HCT116 (cell line): ENCODE results near the gene RAB1A. TPM values are rescaled to one million over a fixed set of nuclear protein-coding genes. Genes with fewer than 3 reads are reported as not detected.

Experiments
- ATAC-seq: fragments of 200-7000 bp; cut with Tn5 transposase; 2 replicates; pipeline ENCODE4 v1.9.1; 2020; ENCODE audit warnings: mild to moderate bottlenecking, moderate library complexity
- BruUV-seq: library from RNA; stranded (reverse); fragments of 400-500 nt; replicated peaks from 2 replicates; lab custom pipeline; 2021; lab: Mats Ljungman, UMichigan
- CTCF ChIA-PET: fragments of 300-600 bp; sonication (Branson Sonifier 250); formaldehyde crosslinking; loops from one replicate; lab custom pipeline; 2021; ENCODE audit warnings: antibody characterized with exemption; lab: Charles Lee
- POLR2A ChIA-PET: fragments of 300-600, 350-600 bp; sonication (Branson Sonifier 250); formaldehyde crosslinking; loops from one replicate; lab custom pipeline; 2021; ENCODE audit warnings: antibody characterized with exemption; lab: Charles Lee
- RAD21 ChIA-PET, 2 experiments: fragments of 300-600 bp; sonication (Branson Sonifier 250); formaldehyde crosslinking; loops; one replicate each; lab custom pipeline; 2023; ENCODE audit warnings: low total read pairs in 2 of 2; ENCODE audit not compliant: uncharacterized antibody in 2 of 2, unreplicated experiment in 2 of 2, low non-redundant PET in 1 of 2; lab: Charles Lee
- DNase-seq: peaks from one replicate; pipeline ENCODE4 v3.0.0-alpha.2; 2010; ENCODE audit warnings: low read depth, low spot score
- H2AFZ ChIP-seq: fragments of 200-600 bp; shearing (Covaris generic), sonication (generic); 2 replicates; pipeline ENCODE4 v1.6.1; 2017; ENCODE audit warnings: low read depth, mixed run types, mixed read lengths, antibody characterized with exemption, low read length; ENCODE audit not compliant: poor library complexity, severe bottlenecking
- H3K27ac ChIP-seq: 2 replicates; pipeline ENCODE4 v1.5.1; 2012; ENCODE audit warnings: low read depth, low read length
- H3K27me3 ChIP-seq: fragments of 200-600 bp; sonication (generic); 2 replicates; pipeline ENCODE4 v1.6.1; 2016; ENCODE audit warnings: mixed run types, low read length, mixed read lengths; ENCODE audit not compliant: insufficient read depth
- H3K36me3 ChIP-seq, 2 experiments: fragments of 200-500 bp in 1 of 2; fragments of 200-600 bp in 1 of 2; sonication (Bioruptor generic) in 1 of 2; sonication (generic) in 1 of 2; 2 replicates each; pipeline versions ENCODE4 v1.5.1 to v1.6.1; 2014 to 2016; ENCODE audit warnings: low read length in 2 of 2, inconsistent platforms in 1 of 2, mixed read lengths in 1 of 2, mixed run types in 1 of 2; ENCODE audit not compliant: insufficient read depth in 2 of 2, control insufficient read depth in 1 of 2
- H3K4me1 ChIP-seq, 2 experiments: fragments of 200-600 bp in 1 of 2; sonication (generic) in 1 of 2; 2 replicates each; pipeline versions ENCODE4 v1.5.1 to v1.6.1; 2012 to 2017; ENCODE audit warnings: low read length in 2 of 2, inconsistent platforms in 1 of 2, mild to moderate bottlenecking in 1 of 2, mixed read lengths in 1 of 2, mixed run types in 1 of 2, moderate library complexity in 1 of 2; ENCODE audit not compliant: insufficient read depth in 2 of 2, control insufficient read depth in 1 of 2
- H3K4me2 ChIP-seq: fragments of 200-600 bp; sonication (generic); 2 replicates; pipeline ENCODE4 v1.6.1; 2017; ENCODE audit warnings: mixed run types, low read length, mixed read lengths
- H3K4me3 ChIP-seq, 2 experiments: fragments of 200-600 bp in 1 of 2; sonication (generic) in 1 of 2; replicated peaks in 1 of 2; 2 replicates each; pipeline ENCODE4 v1.5.1; 2011 to 2016; ENCODE audit warnings: low read length in 2 of 2, control low read depth in 1 of 2, low read depth in 1 of 2, mild to moderate bottlenecking in 1 of 2, mixed read lengths in 1 of 2, mixed run types in 1 of 2
- H3K79me2 ChIP-seq: fragments of 200-600 bp; sonication (generic); 2 replicates; pipeline ENCODE4 v1.6.1; 2017; ENCODE audit warnings: mild to moderate bottlenecking, mixed run types, low read length, moderate library complexity, mixed read lengths; ENCODE audit not compliant: insufficient read depth
- H3K9ac ChIP-seq: fragments of 200-600 bp; sonication (generic); 2 replicates; pipeline ENCODE4 v1.6.1; 2016; ENCODE audit warnings: low read length, mixed read lengths
- H3K9me2 ChIP-seq: fragments of 200-600 bp; sonication (generic), shearing (Covaris generic); 2 replicates; pipeline ENCODE4 v1.6.1; 2017; ENCODE audit warnings: mixed run types, mild to moderate bottlenecking, moderate library complexity; ENCODE audit not compliant: insufficient read depth
- H3K9me3 ChIP-seq, 2 experiments: fragments of 200-500 bp in 1 of 2; fragments of 200-600 bp in 1 of 2; sonication (Bioruptor generic) in 1 of 2; sonication (generic) in 1 of 2; 2 replicates each; pipeline ENCODE4 v1.6.1; 2014 to 2017; ENCODE audit warnings: low read length in 2 of 2, mixed read lengths in 2 of 2, inconsistent platforms in 1 of 2, low read depth in 1 of 2, mild to moderate bottlenecking in 1 of 2, mixed run types in 1 of 2, moderate library complexity in 1 of 2; ENCODE audit not compliant: control insufficient read depth in 1 of 2, insufficient read depth in 1 of 2
- H4K20me1 ChIP-seq: fragments of 200-600 bp; sonication (generic), shearing (Covaris generic); 2 replicates; pipeline ENCODE4 v1.6.1; 2017; ENCODE audit warnings: mixed run types, mild to moderate bottlenecking, moderate library complexity; ENCODE audit not compliant: insufficient read depth
- CEBPB ChIP-seq: IDR thresholded peaks from 2 replicates; pipeline ENCODE4 v1.6.1; 2012; ENCODE audit warnings: low read depth
- EZH2 ChIP-seq: fragments of 200-600 bp; sonication (generic); IDR thresholded peaks from 2 replicates; pipeline ENCODE4 v1.6.1; 2017; ENCODE audit warnings: antibody characterized with exemption, mixed run types
- intact Hi-C: fragments of 100-400 bp; cut with micrococcal nuclease; formaldehyde crosslinking; loops from 2 replicates; pipeline ENCODE4 v1.10.0; 2022
- total RNA-seq: library from RNA; stranded (reverse); gene quantifications from one replicate; pipeline ENCODE4 v1.2.1, GENCODE V29; 2021; ENCODE audit not compliant: unreplicated experiment

The RAB1A gene
- total RNA-seq, 1 experiment from 2014 or later: 131 TPM

DNA sequence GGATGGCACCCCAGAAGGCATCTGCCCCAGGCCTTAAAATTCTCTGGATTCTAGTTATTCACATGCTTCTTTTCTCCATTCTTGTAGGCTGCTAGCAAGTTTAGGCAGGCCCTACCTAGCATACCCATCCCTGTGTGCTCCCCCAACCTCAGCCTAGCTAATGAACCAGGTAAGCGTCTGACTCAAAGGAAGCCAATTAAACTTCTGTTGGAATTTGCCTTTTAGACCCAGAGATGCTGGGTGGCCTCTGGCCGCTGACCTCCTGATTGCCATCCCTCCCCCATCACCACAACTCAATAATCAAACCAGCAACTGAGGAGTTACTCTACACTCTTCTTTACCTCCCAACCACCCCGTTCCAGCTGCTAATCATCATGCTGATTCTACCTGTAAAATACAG is 92.7 kb downstream of the RAB1A start:
- no peaks in the 10 kb centered on the region for H3K36me3 ChIP-seq
- no peak overlapping the region for H3K4me3 ChIP-seq
- DNase-seq (no peak), ATAC-seq (no peak)
- BruUV-seq: no TSS peak
- H3K4me1 ChIP-seq: peaks cover 3 to 5% of the 10 kb centered on the region in 2 experiments; a peak in 1 of 4 replicates
- intact Hi-C loops: no loop called here
- TF ChIP-seq CEBPB (no peak), EZH2 (no peak)
- no peak overlapping the region for H3K4me2 ChIP-seq
- no peak overlapping the region for H2AFZ ChIP-seq
- no peak overlapping the region for H3K27ac ChIP-seq
- H3K79me2 ChIP-seq: no peaks in the 10 kb centered on the region
- ChIA-PET CTCF (interaction anchor here (1.0 kb wide), 1 partner anchor 119 kb away, joined by 3 read pairs; no protein-coding TSS in a partner anchor), RAD21 (no interaction called here), POLR2A (no interaction called here)
- no peaks in the 10 kb centered on the region for H3K27me3 ChIP-seq
- no peak overlapping the region for H3K9ac ChIP-seq
- no peaks in the 10 kb centered on the region for H3K9me3 ChIP-seq
- no peaks in the 10 kb centered on the region for H4K20me1 ChIP-seq
- no peaks in the 10 kb centered on the region for H3K9me2 ChIP-seq

Other genes starting within 250 kb of the RAB1A start
- 9.2 TPM for gene SLC1A4, start 140.7 kb downstream of the RAB1A start, total RNA-seq
- gene CEP68, start 73.7 kb downstream of the RAB1A start, total RNA-seq: 11.2 TPM
- 199 TPM for gene ACTR2, start 97.7 kb upstream of the RAB1A start, total RNA-seq